ENCODE data around the gene OR6K3.

- TF ChIP-seq SP1 (IDR thresholded peaks at IDR 0.05), result no peak
- no peak for TF ChIP-seq CTBP1 (IDR thresholded peaks at IDR 0.05; ENCODE audit: borderline replicate concordance)
- TF ChIP-seq NFRKB (IDR thresholded peaks at IDR 0.05), result no peak
These were observed 8.1 kb upstream of the OR6K3 start for GRCh38 chr1:158728510-158729225.

Data from HEK293T (cell line).